K562 (cell line): ENCODE data around the gene PPP1R14B. TPM values are rescaled to one million over a fixed set of nuclear protein-coding genes. Genes with fewer than 3 reads are reported as not detected.

ENCODE experiments used
- CBX1 ChIP-seq: sonication (generic); IDR thresholded peaks from 2 replicates; pipeline ENCODE4 v1.6.1; 2016; ENCODE audit warnings: antibody characterized with exemption, low read depth, mild to moderate bottlenecking
- CTBP1 ChIP-seq: fragments of 450-650 bp; IDR thresholded peaks from 2 replicates; pipeline ENCODE4 v1.6.1; 2016; ENCODE audit warnings: borderline replicate concordance
- DEAF1 ChIP-seq: fragments of 450-650 bp; formaldehyde crosslinking; IDR thresholded peaks from 2 replicates; pipeline ENCODE4 v1.4.0; 2020; ENCODE audit warnings: mild to moderate bottlenecking, moderate library complexity
- DMBX1 ChIP-seq: fragments of 250-450 bp; sonication (Bioruptor Pico); IDR thresholded peaks from 2 replicates; pipeline ENCODE4 v1.8.0; 2022; ENCODE audit warnings: inconsistent platforms, mild to moderate bottlenecking, moderate library complexity, borderline replicate concordance
- HNRNPH1 ChIP-seq: fragments of 200-400 bp; formaldehyde crosslinking; optimal IDR thresholded peaks from 2 replicates; pipeline ENCODE3; 2017; ENCODE audit warnings: low read depth, mild to moderate bottlenecking, low read length, moderate library complexity
- KDM5B ChIP-seq: fragments of 200-600 bp; sonication (generic); IDR thresholded peaks from 2 replicates; pipeline ENCODE4 v1.6.1; 2012; ENCODE audit warnings: low read depth, mild to moderate bottlenecking, moderate library complexity, low read length, control low read depth, inconsistent platforms; ENCODE audit not compliant: insufficient replicate concordance
- MEF2D ChIP-seq: conservative IDR thresholded peaks from 2 replicates; pipeline ENCODE4 v1.6.1; 2016; ENCODE audit warnings: low read depth, missing genetic modification characterization, missing compliant biosample characterization
- NELFE ChIP-seq: IDR thresholded peaks from 2 replicates; pipeline ENCODE4 v1.6.1; 2011; ENCODE audit warnings: mild to moderate bottlenecking; ENCODE audit not compliant: insufficient read depth, insufficient read length
- RFX5 ChIP-seq: IDR thresholded peaks from 2 replicates; pipeline ENCODE4 v1.6.1; 2011; ENCODE audit warnings: low read depth, mild to moderate bottlenecking, improper control_type of control experiment, low read length
- RHOXF2B ChIP-seq: fragments of 250-450 bp; sonication (Bioruptor Pico); conservative IDR thresholded peaks from 2 replicates; pipeline ENCODE4 v1.5.1; 2021
- TCFL5 ChIP-seq: fragments of 250-450 bp; sonication (Bioruptor Pico); conservative IDR thresholded peaks from 2 replicates; pipeline ENCODE4 v1.6.1; 2021; ENCODE audit warnings: mild to moderate bottlenecking, moderate library complexity, matching md5 sums
- ZNF197 ChIP-seq: fragments of 200-800 bp; sonication (Bioruptor generic); IDR thresholded peaks from 2 replicates; pipeline ENCODE4 v1.6.1; 2016; ENCODE audit warnings: low read depth, missing genetic modification characterization, missing compliant biosample characterization
- ZNF274 ChIP-seq: IDR thresholded peaks from 2 replicates; pipeline ENCODE4 v1.6.1; 2011; ENCODE audit warnings: low read depth, mild to moderate bottlenecking, low read length, moderate library complexity, borderline replicate concordance
- ZNF780A ChIP-seq: fragments of 250-450 bp; sonication (Bioruptor Pico); IDR thresholded peaks from 2 replicates; pipeline ENCODE4 v1.5.0; 2021; ENCODE audit warnings: mild to moderate bottlenecking
- polyA plus RNA-seq, 8 experiments: library from polyadenylated mRNA; depleted of rRNA in 4 of 8; stranded (reverse) in 5 of 8; unstranded in 3 of 8; fragments of >200 nt; fragmentation: Nextera tagmentation in 2 of 8; fragmentation: Illumina TruSeq in 1 of 8; extraction: Ambion mirVana in 2 of 8; extraction: Trizol in 1 of 8; gene quantifications; 2 replicates each; pipeline versions ENCODE4 v1.2.1 to v1.2.3, GENCODE V29; 2011 to 2014; ENCODE audit warnings: inconsistent platforms in 1 of 8, missing spikeins in 1 of 8
- total RNA-seq, 7 experiments: library from RNA; depleted of rRNA in 6 of 7; stranded (reverse); fragments of >200 nt in 6 of 7; fragmentation: Illumina TruSeq in 2 of 7; extraction: Trizol in 2 of 7; gene quantifications; 2 replicates each; pipeline versions ENCODE4 v1.2.1 to v1.2.3, GENCODE V29; 2011 to 2021; ENCODE audit warnings: low replicate concordance in 1 of 7
- TF ChIP-seq, protein P1 (sequence below), 2 experiments: fragments of 450-650 bp; IDR thresholded peaks; 2 replicates each; pipeline ENCODE4 v1.6.1; 2016; ENCODE audit warnings: mild to moderate bottlenecking in 2 of 2, borderline replicate concordance in 1 of 2, low read depth in 1 of 2, moderate library complexity in 1 of 2

PPP1R14B gene
- total and polyA plus RNA-seq, 9 of the 15 experiments (the other 6 are each of a cell fraction or from before 2014, with no cell fraction given): 7.7 to 566 (median 212) TPM

DNA sequence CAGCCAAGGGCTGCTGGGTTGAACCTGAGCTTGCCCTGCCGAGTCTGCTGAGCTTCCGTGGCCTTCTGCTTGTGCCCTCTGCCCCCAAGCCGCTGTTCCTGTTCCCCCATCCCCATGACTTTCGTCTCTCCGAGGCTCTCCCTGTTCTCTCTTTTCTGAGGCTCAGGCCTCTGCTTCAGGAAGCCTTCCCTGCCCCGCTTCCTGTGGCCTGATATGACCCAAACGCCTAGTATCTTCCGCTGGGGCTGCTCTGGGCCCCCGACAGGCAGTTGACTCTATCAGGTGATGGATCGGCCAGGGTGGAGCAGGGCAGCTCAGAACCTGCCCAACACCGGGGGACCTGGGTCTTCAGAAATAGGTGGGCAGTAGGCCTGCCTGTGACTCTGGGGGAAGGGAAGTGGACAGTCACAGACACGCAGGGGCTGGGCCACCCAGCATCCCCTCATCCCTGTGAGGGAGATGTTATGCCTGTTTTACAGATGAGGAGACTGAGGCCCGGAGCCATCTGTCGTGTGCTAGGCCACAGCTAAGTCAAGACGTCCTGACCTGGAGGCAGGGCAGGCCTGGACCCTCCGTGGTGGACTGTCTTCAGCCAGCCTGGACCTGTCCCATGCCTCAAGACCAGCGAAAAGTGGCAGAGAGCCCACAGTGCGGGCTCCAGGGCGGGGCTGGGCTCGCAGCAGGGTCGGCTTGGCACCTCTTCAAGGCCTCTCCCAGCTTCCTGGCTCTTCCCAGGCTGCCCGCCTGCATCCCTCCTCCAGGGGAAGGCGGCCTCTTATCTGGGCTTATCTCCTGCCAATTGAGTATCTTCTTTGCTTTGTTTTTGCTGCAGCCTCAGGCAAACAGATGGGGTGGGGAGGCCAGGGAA, 21.5 kb upstream of the PPP1R14B start (continued):
- TF ChIP-seq, protein P1, sequence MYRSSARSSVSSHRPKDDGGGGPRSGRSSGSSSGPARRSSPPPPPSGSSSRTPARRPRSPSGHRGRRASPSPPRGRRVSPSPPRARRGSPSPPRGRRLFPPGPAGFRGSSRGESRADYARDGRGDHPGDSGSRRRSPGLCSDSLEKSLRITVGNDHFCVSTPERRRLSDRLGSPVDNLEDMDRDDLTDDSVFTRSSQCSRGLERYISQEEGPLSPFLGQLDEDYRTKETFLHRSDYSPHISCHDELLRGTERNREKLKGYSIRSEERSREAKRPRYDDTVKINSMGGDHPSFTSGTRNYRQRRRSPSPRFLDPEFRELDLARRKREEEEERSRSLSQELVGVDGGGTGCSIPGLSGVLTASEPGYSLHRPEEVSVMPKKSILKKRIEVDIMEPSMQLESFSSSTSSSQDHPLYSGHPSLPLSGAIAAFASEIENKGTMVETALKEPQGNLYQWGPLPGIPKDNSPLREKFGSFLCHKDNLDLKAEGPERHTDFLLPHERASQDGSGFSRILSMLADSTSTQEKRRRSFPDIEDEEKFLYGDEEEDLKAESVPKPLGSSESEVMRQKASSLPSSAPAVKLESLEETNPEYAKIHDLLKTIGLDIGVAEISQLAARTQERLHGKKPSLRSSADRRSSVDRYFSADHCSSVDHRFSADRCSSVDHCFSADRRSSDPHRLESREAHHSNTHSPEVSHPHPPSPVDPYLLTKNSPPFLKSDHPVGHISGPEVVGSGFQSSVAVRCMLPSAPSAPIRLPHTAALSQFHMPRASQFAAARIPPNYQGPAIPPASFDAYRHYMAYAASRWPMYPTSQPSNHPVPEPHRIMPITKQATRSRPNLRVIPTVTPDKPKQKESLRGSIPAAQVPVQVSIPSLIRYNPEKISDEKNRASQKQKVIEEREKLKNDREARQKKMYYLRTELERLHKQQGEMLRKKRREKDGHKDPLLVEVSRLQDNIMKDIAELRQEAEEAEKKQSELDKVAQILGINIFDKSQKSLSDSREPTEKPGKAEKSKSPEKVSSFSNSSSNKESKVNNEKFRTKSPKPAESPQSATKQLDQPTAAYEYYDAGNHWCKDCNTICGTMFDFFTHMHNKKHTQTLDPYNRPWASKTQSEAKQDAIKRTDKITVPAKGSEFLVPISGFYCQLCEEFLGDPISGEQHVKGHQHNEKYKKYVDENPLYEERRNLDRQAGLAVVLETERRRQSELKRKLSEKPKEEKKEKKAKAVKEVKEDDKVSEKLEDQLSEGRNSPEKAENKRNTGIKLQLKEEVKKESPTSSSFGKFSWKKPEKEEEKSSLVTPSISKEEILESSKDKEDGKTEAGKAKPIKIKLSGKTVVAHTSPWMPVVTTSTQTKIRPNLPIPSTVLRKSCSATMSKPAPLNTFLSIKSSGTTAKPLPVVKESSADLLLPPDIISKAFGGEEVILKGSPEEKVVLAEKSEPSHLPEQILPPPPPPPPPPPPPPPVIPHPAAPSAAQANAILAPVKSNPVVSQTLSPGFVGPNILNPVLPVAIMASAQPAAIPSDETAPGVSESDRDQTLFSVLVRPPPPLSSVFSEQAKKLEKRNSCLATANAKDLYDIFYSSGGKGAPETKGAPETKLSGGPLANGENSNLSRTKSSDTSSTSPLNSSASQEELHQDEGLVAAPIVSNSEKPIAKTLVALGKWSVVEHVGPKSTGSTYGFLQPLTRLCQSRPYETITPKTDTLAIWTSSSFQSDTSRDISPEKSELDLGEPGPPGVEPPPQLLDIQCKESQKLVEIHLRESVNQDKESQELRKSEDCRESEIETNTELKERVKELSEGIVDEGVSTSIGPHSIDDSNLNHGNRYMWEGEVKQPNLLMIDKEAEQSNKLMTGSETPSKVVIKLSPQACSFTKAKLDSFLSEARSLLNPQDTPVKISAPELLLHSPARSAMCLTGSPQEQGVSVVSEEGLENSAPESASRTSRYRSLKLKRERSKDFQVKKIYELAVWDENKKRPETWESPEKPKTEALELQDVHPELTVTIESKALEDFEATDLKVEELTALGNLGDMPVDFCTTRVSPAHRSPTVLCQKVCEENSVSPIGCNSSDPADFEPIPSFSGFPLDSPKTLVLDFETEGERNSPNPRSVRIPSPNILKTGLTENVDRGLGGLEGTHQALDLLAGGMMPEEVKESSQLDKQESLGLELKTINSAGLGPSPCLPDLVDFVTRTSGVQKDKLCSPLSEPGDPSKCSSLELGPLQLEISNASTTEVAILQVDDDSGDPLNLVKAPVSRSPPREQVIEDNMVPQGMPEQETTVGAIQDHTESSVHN (IDR thresholded peaks at IDR 0.05; ENCODE audit: borderline replicate concordance in 1 of 2, low read depth in 1 of 2): no peak
- TF ChIP-seq ZNF197 (CRISPR knock-in tag) (no peak), CBX1 (no peak), MEF2D (tag) (no peak), TCFL5 (CRISPR knock-in tag) (no peak), ZNF274 (no peak), KDM5B (no peak), CTBP1 (peak; percentile 35; the same call in 1 of the 2 replicates), RFX5 (no peak), NELFE (no peak), ZNF780A (CRISPR knock-in tag) (no peak), RHOXF2B (CRISPR knock-in tag) (no peak), DMBX1 (no peak), DEAF1 (CRISPR knock-in tag) (no peak), HNRNPH1 (no peak)
